ENCODE results near the gene LRP1.

The LRP1 gene

GRCh38 chr12:57129889-57130288, 1.6 kb downstream of the LRP1 start:
- no peak for DNase-seq (ENCODE audit: extremely low read depth, low read depth)
- no peak for TF ChIP-seq CTCF (IDR thresholded peaks at IDR 0.05; ENCODE audit: low read depth, low read length, missing control alignments)

GRCh38 chr12:57130941-57131340, 2.7 kb downstream of the LRP1 start:
- no peak for TF ChIP-seq CTCF (IDR thresholded peaks at IDR 0.05; ENCODE audit: low read depth, low read length, missing control alignments)
- no peak for DNase-seq (ENCODE audit: extremely low read depth, low read depth)
- peak overlapping the region; percentile 86 for H3K4me3 ChIP-seq (replicated peaks; ENCODE audit: low read depth, low read length)

More at GRCh38 chr12:57129889-57130288, 1.6 kb downstream of the LRP1 start:
- H3K4me3 ChIP-seq (replicated peaks; ENCODE audit: low read depth, low read length): peak overlapping the region; percentile 86

- no peak for TF ChIP-seq CTCF (IDR thresholded peaks at IDR 0.05; ENCODE audit: low read depth, low read length, missing control alignments)
- peak overlapping the region; percentile 86 for H3K4me3 ChIP-seq (replicated peaks; ENCODE audit: low read depth, low read length)
- no peak for DNase-seq (ENCODE audit: extremely low read depth, low read depth)
These were observed 3.8 kb downstream of the LRP1 start for GRCh38 chr12:57131896-57132744.

GRCh38 chr12:57133013-57133569, 4.8 kb downstream of the LRP1 start:
- no peak for DNase-seq (ENCODE audit: extremely low read depth, low read depth)
- no peak for TF ChIP-seq CTCF (IDR thresholded peaks at IDR 0.05; ENCODE audit: low read depth, low read length, missing control alignments)
- peak overlapping the region; percentile 86 for H3K4me3 ChIP-seq (replicated peaks; ENCODE audit: low read depth, low read length)

DNA sequence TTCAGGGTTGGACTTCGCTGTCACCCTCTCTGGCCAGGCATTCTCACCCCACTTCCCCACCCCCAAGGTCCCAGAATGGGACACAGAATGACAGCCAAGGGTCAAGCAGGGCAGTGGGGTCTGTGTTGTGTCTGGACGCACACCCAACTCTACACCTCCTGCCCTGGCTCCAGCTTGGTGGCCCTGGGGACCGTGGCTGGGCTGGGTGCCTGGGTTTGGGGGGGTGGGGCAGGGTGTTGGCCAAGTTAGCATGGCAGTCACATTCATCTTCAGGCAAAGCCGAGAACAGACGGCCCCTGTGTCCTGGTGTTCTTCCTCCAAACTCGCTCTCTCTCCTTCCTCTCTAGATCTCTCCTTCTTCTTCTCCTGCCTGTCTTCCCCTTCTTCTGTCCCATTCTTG, 5.6 kb downstream of the LRP1 start:
- DNase-seq (ENCODE audit: extremely low read depth, low read depth): no peak
- no peak for TF ChIP-seq CTCF (IDR thresholded peaks at IDR 0.05; ENCODE audit: low read depth, low read length, missing control alignments)
- H3K4me3 ChIP-seq (replicated peaks; ENCODE audit: low read depth, low read length): 0 out of 2 replicates have a peak overlapping the region, but pooled peaks have one; percentile 7

DNA sequence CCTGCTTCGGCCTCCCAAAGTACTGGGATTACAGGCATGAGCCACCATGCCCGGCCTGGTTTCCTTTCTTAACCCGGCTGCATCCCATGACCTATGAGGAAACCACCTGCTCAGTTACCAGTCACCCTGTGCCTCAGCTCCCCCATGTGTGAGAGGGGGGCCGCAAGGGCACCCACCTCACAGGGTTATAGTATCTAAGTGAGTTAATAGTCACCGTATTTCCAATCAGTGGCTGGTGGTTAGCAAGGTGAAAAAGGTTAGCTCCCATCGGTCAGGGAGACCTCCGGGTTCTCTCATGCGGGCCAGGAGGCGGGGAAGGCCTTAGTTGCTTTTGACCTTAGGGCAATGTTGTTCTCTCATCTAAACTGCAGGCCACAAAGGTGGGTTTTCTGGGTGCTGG, 6.7 kb downstream of the LRP1 start:
- H3K4me3 ChIP-seq (replicated peaks; ENCODE audit: low read depth, low read length): peak overlapping the region; percentile 34
- DNase-seq (ENCODE audit: extremely low read depth, low read depth): no peak
- TF ChIP-seq CTCF (IDR thresholded peaks at IDR 0.05; ENCODE audit: low read depth, low read length, missing control alignments): no peak
